Parietal lobe (tissue), 1 donor: Measurements from ENCODE around the gene MAML3. TPM values are rescaled to one million over a fixed set of nuclear protein-coding genes. Genes with fewer than 3 reads are reported as not detected.

Experiments used
- total RNA-seq: library from RNA; depleted of rRNA; stranded (reverse); fragments of >200 nt; gene quantifications from one replicate; pipeline ENCODE4 v1.2.3, GENCODE V29; 2014

MAML3 gene
- total RNA-seq = 11.9 TPM

DNA sequence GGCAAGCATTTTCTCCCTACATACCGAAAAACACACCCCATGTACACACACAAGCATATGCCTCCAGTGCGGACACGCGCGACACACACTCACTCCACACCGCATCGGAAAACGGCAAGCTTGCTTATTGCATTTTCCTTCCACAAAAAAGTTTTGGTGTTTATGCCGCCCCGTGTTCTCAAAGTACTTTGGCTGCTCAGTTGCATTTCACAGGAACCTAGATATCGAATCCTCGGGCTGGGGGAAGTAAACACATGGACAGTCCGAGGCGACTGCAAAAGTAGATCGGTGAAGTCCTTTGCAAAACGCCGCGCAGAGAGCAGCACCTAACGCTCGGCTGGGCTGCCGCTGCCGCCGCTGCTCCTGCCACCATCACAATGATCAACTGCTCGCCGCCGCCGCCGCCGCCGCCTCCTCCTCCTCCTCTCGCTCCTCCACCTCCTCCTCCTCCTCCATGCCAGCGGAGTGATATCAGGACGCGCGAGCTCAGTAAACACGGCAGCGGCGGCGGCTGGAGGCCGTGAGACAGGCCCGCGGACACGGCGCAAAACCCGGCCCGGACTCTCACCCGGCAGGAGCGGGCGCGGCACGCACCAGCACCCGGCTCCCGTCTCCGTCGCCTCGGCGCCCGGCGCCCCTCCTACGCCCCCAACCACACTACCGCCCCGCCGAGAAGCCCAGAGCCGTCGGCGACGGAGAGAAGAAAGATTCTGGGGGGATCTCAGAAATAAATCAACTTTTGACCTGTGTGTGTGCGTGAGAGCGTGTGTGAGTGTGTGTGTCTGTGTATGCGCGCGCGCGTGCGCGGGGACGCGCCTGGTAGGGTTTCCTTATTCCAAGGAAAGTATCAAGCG is at the start of gene MAML3:
Gene MAML3 (minus strand): TSS at position 467 of the 854 bp plus-strand sequence. CDS start 857 bp downstream, outside the sequence.

Other genes starting within 250 kb of the MAML3 start
- gene SCOC, start 219.5 kb upstream of the MAML3 start, total RNA-seq = 55.1 TPM